HL-60 (cell line): ENCODE measurements around the gene CFAP97D2.

Source experiments
- GABPA ChIP-seq: IDR thresholded peaks from 2 replicates; pipeline ENCODE4 v1.6.1; 2012; ENCODE audit warnings: low read depth
- TF ChIP-seq, protein P1 (sequence below): IDR thresholded peaks from one replicate; pipeline ENCODE4 v1.5.1; 2011; ENCODE audit warnings: low read length, control low read depth, inconsistent platforms; ENCODE audit not compliant: insufficient read depth

DNA sequence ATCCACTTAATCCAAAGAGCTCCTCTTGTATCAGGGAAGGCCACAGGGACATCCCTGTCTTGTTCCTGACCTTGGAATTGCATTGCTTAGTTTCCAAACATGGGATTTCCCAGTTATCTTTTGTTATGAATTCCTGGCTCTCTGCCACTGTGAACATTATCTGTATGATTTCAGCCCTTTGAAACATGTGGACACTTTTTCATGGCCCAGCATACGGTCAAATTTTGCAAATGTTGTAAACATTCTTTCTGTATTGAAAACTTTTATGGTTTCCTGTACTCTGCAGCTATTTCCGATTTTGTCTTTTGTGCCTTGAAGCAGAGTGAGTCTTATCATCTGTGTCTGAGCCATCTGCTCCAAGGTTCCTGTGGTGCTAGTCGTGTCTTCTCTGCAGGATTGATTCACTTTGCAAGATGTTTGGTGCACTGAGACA lies 4.5 kb upstream of the CFAP97D2 start:
- TF ChIP-seq, protein P1, sequence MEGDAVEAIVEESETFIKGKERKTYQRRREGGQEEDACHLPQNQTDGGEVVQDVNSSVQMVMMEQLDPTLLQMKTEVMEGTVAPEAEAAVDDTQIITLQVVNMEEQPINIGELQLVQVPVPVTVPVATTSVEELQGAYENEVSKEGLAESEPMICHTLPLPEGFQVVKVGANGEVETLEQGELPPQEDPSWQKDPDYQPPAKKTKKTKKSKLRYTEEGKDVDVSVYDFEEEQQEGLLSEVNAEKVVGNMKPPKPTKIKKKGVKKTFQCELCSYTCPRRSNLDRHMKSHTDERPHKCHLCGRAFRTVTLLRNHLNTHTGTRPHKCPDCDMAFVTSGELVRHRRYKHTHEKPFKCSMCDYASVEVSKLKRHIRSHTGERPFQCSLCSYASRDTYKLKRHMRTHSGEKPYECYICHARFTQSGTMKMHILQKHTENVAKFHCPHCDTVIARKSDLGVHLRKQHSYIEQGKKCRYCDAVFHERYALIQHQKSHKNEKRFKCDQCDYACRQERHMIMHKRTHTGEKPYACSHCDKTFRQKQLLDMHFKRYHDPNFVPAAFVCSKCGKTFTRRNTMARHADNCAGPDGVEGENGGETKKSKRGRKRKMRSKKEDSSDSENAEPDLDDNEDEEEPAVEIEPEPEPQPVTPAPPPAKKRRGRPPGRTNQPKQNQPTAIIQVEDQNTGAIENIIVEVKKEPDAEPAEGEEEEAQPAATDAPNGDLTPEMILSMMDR, result no peak
- no peak for TF ChIP-seq GABPA
